HG02870 (cell line): ENCODE measurements around the gene HIVEP1.

Source experiments
- ATAC-seq: cut with Tn5 transposase; IDR thresholded peaks from one replicate; pipeline ENCODE4 v1.9.1; 2021; ENCODE audit warnings: mild to moderate bottlenecking, moderate library complexity; ENCODE audit not compliant: unreplicated experiment

HIVEP1 gene

DNA sequence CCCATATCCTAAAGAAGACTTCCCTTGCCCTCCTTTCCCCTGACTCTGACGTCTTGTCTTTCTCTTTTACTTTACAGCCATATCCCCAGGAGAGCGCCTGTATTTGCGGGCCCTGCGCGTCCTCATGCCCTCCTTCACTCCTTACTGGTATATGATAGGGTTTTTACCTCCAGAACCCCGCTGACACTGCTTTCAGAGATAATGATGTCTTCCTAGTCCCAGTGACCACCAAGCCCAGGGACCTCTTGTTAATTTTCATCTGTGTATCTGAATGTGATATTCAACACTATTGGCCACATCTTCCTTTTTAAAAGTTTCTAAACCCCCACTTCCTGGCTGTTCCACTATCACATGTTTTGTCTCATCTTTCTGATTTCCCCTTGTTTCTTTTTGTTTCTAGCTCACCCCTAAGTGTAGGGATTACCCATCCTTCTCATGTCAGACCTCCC is 102.0 kb downstream of the HIVEP1 start:
- no peak for ATAC-seq

DNA sequence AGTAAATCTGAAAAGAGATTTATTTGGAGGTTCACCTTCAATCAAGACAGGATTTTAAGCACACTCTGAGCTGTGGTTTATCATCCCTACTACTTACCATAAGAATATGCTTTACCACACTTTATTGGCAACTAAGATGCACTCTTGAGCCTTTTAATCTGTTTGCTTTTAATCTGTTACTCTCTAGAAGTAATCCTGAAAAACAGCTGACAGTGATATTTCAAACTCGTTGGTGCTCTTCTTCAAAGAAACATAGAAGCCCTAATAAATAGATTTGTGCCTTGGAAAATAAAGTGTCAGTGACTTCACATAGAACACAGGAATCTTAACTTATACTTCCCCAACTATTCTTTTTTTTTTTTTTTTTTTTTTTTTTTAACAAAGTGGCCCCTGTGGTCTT is 102.9 kb downstream of the HIVEP1 start:
- no peak for ATAC-seq

DNA sequence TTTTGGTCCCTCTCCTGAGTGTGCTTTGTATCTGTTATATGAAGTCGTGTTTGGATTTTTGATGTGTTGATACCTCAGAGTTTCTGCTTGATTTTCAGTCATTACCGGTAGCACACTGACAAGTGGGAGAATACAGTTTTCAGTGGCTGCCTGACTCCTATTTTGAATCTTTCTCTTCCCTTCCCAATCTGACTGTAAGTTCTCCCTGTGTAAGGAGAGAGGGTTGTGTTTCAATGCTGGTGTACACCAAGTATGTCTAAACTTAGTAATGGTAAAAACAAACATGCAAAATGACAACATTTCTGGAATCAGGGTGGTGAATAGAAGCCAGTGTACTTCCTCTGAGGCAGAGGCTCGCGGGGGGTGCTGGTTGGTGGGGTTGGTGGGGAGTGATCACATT is 103.4 kb downstream of the HIVEP1 start:
- no peak for ATAC-seq

DNA sequence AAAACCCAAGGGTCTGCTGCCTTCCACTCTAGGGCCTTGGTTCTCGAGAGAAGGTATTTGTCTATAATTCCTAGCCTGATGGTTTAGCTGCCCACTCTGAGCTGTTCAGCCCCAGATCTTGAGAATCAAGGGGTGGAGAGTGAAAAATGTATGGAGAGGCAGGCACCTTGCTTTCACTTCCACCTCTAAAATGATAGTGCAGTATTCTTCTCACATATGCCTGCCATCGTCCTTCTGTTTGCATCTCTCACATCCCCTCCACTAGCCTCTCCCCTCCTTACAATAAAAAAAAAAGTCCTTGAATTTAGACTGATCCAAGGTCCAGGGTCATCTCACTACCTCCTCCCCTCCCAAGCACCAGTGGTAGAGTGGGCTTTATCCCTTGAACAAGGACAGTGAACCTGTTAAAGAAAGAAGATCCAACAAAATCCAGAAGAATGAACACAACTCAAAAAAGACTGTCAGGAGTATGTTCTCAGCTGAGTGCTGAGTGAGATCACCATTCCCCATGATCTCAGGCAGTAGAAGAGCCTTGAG is 104.2 kb downstream of the HIVEP1 start:
- no peak for ATAC-seq

DNA sequence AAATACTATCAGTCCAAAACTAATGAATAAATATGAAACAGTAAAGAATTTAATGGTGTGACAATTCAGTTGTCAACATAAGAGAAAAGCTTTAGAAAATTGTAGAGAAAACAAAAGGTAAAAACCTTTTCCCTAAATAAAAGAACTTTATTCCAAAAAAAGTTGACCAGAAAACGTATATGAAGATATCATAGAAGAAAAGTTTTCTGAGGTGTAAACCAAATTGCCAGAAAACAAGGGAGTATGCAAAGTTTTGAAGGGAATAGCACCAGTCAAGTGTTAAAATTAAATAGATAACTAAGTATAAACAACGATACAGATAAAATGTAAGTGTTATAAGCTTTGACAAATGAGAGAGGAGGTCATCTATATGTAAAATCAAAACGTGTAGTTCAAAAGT is 104.9 kb downstream of the HIVEP1 start:
- no peak for ATAC-seq

DNA sequence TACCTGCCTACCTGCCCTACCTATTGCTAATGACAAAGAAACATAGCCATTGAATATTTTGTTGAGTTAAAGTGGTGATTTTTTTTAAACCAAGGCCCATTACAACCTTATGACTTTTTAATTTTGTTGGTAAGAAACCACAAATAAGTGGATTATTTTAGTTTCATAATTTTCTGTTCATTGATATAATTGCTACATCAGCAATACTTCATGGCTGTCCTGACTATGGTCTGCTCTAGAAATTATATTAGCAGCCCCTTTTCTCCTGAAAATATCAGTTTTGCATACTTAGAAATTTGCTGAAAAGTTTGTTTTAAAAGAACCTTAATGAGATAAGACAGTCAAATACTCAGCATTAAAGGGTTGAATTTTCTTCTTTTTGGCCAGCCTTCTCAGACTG is 106.5 kb downstream of the HIVEP1 start:
- ATAC-seq, result no peak

DNA sequence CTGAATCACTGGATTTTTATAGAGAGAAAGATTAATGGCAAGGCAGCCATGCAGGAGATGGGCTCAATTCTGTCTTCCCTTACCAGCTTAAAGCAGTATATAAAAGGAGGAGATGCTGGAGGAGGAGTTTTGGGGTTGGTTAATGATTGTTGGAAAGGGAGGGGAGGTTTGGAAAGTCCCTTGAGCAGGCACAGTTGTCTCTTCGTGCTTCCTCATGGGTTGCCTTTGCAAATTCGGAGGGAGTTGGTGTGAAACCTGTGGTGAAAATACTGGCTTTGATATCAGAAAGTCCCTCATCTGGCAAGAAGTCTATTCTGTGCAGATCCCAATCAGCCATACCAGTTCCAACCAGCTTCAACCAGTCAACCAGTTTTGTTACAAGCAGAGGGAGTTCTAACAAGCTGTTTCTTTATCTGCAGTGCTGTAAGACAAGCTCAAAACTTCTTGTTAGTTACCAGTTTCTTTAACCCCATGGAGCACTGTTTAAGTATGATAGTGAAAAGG is 107.0 kb downstream of the HIVEP1 start:
- ATAC-seq, result peak; percentile 72

DNA sequence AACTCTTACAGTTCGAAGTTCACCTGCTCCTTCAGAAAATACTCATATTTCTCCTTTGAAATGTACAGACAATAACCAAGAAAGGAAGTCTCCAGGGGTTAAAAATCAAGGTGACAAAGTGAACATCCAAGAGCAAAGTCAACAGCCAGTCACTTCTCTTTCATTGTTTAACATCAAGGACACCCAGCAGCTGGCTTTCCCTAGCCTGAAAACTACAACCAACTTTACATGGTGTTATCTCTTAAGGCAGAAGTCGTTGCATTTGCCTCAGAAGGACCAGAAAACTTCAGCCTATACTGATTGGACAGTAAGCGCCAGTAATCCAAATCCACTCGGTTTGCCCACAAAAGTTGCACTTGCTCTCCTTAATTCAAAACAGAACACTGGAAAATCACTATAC is 113.3 kb downstream of the HIVEP1 start:
- ATAC-seq, result no peak

DNA sequence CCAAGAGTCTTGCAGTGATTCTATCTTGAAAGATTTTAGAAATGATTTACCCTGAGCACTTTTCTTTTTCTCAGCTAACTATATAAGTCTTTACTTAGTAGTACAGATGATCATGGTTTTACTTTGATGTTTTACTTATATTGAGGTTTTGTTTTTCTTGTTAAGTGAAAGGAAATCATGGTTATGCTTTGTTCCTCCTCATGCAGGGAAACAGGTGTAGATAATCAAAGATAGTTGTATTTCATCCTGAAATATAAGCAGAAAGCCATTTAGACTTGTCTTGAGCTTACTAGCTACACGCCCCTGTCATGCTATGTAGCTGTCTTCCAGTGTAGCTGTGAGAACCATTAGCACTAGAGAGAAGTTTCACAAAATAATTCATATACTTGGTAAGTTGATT is 113.9 kb downstream of the HIVEP1 start:
- ATAC-seq, result no peak

DNA sequence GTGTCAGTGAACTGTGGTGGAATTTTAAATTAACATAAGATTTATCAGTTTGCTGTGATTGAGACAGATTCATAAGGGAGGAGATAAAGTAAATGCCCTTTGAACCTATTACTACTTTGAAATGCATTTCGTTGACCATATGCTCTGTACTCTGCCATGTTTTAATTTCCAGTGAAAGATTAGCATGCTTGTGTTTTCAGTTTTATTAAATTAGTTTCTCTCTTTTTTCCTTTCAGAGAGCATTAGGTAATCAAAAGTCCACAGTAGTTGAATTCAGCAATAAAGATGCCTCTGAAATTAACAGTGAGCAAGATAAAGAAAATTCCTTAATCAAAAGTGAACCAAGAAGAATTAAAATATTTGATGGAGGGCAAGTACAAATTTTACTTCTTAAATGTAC is 117.4 kb downstream of the HIVEP1 start:
- ATAC-seq, result no peak

DNA sequence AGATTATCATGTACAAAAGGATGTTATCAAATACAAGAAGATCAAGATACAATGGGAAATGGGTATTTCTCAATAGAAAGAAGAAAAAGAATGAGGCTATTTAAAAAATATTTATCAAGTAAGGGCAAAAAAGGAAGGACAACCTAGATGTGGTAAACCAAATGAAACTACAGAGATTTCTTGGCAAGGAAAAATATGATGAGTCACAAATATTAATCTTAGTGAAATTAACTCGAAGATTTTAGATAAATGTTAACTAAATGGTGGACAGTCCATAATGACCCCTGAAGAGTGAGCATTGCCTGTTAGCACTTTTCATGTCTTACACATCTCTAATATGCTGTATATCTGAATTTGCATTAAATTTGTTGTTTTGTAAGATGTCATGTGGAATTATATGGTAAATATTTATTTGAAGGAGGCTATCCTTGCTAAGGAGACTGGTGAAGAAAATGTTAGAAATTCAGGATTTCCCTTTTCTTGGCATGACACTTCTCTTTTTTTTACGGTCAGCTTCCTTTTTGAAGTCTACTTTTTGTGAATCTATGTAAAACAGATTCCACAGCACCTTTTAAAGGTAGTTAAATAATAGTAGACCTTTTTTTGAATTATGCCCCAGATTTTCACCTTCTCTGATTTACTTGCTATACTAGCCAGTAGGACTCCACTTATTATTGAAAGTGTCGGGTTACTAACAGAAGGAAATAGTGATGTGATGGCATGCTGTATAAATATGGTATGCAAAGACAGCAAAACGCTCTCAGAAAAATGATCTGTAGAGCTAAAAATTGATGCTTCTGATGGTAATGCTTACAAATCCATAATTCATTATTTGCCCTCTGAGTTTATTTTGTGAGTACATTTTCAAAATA is 120.5 kb downstream of the HIVEP1 start:
- no peak for ATAC-seq

DNA sequence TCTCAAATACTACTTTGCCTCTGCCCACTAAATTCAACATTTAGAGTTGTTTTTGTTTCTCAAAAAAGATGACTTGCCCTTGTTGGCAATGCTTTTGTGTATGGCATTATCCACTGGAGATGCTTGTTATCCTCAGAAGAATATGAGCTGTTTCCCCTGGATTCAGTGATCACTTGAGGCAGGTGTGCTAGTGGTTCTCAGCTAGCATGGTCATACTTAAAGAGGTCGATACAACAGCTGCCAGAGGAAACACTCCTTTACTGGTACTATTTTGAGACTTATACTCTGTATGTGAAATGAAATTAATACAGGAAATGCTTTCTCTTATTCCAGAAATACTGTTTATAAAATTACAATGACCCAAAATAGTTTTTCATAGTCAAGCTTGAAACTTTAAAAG is 122.5 kb downstream of the HIVEP1 start:
- no peak for ATAC-seq

DNA sequence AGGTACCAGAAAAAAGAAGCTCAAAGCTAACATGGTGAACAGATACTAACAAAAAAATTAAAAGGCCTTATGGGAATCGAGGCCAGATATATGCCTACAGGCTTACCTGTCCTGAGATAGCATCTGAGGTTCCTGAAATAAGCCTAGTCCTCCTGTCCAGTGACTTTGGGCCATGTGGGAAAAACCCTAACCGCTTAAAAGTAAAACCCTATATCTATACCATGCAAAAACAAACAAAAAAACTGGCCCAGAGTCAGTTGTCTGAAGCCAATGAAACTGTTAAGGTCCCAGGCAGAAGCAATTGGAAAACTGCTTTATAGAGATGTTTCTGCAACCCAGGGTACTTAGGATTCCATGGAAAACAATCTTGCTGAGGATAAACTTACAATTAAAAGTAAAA is 122.9 kb downstream of the HIVEP1 start:
- ATAC-seq, result no peak

DNA sequence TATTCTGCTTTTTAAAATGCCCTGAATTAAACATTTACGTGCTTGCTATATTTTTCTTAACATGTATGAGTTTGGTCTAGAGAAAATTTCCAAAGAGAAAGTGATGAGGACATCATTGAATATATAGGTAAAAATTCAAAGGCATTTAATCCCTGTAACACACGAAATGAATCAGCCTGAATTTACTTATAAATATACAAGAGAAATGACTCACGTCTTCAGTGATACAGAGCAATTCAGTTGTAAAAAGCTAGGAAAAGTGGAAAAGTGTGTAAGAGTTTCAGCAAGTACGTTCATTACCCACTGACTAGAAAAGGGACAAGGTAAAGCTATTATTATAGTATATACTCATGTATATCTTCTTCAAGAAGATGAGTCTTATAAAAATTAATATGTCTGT is 124.8 kb downstream of the HIVEP1 start:
- ATAC-seq, result no peak

DNA sequence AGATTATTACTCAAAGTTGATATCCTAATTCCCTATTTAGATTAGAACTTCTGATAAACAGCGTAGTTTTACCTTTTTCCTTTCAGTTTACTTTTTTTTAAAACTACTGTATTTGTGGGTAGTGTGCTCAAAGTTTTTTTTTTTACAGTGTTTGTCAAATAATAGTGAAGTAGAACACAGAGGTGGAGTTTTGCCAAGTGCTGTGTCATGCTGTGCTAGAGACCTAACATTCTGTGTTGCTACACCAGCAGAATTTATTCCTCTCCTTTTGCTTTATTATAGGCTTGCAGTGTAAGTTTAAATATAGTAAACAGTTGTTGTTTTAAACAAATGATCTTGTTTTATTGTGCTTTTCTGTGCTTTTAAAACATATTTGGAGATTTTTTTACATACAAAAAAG is 125.4 kb downstream of the HIVEP1 start:
- ATAC-seq, result no peak

DNA sequence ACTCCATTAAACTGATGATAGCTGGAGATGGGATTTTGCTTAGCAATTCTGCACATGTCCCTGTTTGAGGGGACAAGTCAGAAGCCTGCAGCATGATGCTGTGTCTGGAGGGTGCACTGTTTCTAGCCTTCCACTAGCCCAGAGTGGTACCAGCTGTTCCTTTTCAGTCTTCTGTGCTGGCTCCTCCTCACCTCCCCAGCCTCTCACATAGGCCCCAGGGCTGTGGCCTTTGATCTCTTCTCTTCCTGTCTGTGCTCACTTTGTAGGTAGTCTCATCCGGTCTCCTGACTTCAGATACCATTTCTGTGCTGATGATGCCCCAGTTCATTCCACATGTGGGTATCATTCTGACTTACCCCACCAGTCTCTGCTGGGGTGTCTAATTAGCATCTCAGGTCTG is 126.3 kb downstream of the HIVEP1 start:
- ATAC-seq, result no peak

DNA sequence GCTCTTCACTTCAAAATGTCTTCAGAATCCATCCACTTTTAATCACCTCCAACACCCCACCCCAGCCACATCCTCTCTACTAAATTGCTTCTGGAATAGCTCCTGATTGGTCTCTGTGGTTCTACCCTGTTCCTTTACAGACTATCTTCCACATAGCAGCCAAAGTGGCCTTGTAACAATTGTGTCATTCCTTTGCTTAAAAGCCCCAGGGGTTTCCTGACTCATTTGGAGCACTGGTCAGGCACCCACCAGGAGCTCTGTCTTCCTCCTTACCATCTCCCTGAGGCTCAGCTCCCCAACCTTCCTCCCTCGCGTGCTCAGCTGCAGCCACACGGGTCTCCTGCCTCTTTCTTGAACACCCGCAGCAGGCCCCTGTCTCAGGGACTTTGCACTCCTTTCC is 126.8 kb downstream of the HIVEP1 start:
- no peak for ATAC-seq

DNA sequence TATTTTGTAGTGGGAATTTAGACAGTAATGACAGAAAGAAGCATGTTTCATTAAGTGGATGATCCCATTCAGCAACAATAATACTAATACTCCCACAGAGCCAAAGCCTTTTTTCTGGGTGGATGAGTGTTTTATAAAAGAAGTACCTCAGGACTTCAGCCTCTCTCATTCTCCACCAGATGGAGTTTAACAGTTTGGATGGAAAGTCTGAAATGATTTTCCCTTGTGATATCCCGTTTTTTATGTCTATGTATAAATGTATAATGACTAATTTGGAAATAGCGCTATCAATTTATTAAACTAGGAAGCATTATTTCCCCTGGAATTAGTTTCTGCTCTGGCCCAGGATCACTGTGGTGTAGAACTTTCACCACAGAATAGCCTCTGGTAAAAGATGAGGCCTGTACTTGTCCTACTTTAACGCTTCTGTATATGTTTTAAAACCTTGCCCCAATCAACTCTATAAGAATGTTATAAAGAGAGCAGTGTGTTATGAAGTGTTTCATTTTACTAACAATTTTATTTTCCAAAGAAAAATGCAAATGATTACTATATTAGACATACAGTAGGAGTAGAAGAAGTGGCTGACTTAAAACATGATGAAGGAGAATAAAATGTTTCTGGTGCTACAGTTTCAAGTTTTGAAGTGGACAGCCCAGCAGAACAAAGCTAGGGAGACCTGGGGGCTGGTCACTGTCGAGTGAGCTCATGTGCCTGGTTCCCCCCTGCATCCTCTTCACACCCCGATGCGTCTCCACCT is 135.6 kb downstream of the HIVEP1 start:
- ATAC-seq, result no peak

DNA sequence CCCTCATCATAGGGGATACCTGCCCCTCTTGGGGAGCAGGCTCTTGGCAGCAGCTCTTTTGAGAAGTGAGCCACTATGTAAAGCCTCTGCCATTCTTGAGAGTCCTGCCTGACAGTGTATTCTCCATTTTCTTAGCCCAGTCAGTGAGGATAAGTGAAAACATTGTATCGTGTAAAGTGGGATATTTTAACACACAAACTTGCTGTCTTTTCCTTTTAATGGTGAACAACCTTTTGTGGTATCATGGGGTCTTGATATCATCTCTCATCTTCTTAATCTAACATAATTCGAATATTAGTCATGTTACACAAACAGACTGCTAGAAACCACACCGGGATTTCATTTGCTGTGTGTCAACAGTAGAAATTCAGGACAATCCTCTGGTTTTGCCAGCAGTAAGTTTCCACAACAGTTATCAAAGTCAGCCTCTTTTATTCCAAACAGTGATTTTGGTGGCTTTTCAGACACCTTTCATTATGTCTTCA is 136.2 kb downstream of the HIVEP1 start:
- no peak for ATAC-seq

DNA sequence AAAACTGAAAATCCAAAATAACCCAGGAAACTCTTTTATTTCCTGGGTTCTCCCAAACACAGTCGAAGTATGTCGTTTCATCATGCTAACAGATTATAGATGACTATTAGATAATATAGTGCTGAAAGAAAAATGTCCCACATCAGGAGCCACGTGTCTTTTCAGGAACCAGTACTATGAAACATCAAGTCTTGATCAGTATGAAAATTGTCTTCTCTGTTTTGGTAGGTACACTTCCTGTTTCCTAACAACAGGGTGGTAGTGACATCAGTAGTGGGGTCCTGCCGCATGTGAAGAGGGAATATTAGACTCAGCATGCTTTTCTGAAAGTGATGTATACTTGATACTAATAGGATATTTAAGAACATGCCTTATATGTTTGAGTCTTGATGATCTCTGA is 136.7 kb downstream of the HIVEP1 start:
- ATAC-seq, result no peak

DNA sequence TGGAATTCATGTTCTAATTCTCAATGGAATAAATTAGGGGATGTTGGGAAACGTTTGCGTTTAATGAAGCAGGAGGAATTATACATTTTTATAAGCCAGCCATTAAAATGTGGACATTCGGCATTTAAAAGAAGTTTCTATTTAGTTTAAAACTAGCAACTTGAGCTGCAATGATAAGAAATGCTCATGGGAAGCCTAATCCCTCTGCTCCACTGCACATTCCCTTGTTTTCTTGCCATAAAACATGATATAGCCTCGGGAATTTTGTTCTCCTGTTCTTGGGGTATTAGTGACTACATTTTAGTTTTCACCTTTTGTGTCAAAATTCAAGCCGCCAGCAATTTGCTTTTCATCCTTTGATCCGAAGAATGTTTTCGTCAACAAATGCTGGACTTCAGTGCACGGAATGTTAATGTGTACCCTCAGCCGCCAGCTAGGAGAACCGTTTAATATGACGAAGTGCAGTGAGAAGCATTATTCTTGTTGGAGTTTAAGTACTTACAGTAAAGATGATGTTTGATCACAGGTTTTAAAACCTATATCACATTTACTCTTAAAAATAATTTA is 137.9 kb downstream of the HIVEP1 start:
- no peak for ATAC-seq
